Stimulated activated CD8-positive, alpha-beta memory T cell treated with anti-CD3 and anti-CD28 coated beads, Interleukin-4, amount 100 ng/mL, for 24 hours (primary cell): ENCODE measurements around the gene FHIT.
"Not testable (repeated sequence)": the region's sequence is repeated elsewhere in the genome, so short reads cannot be mapped to it uniquely, and the experiment has no call there.

Source experiments
- DNase-seq: peaks from one replicate; pipeline ENCODE4 v3.0.0-alpha.2; 2020; ENCODE audit warnings: low read depth

FHIT gene

GRCh38 chr3:59824876-59825275 lies 1426.4 kb downstream of the FHIT start:
- DNase-seq, result no peak

- no peak for DNase-seq
Observed at GRCh38 chr3:59821274-59821673, 1430.0 kb downstream of the FHIT start.

GRCh38 chr3:59820352-59820934 lies 1430.8 kb downstream of the FHIT start:
- no peak for DNase-seq

GRCh38 chr3:59818919-59819300 lies 1432.3 kb downstream of the FHIT start:
- DNase-seq, result no peak

GRCh38 chr3:59818033-59818918 lies 1433.0 kb downstream of the FHIT start:
- DNase-seq, result no peak

- no peak for DNase-seq
Observed at GRCh38 chr3:59817511-59817910, 1433.7 kb downstream of the FHIT start.

- DNase-seq, result no peak
Observed at GRCh38 chr3:59816312-59816711, 1434.9 kb downstream of the FHIT start.

GRCh38 chr3:59813148-59813538 lies 1438.1 kb downstream of the FHIT start:
- DNase-seq, result no peak

GRCh38 chr3:59812237-59813147 lies 1438.8 kb downstream of the FHIT start:
- no peak for DNase-seq

- DNase-seq, result no peak
Observed at GRCh38 chr3:59811160-59811559, 1440.1 kb downstream of the FHIT start.

GRCh38 chr3:59810606-59811005 lies 1440.6 kb downstream of the FHIT start:
- DNase-seq, result no peak

GRCh38 chr3:59809710-59810444 lies 1441.4 kb downstream of the FHIT start:
- DNase-seq, result no peak

- DNase-seq, result no peak
Observed at GRCh38 chr3:59809016-59809415, 1442.2 kb downstream of the FHIT start.

GRCh38 chr3:59808446-59808845 lies 1442.8 kb downstream of the FHIT start:
- DNase-seq, result no peak

- DNase-seq, result no peak
Observed at GRCh38 chr3:59803268-59803667, 1448.0 kb downstream of the FHIT start.

GRCh38 chr3:59802453-59802852 lies 1448.8 kb downstream of the FHIT start:
- not testable (repeated sequence) for DNase-seq

- DNase-seq, result no peak
Observed at GRCh38 chr3:59802045-59802444, 1449.2 kb downstream of the FHIT start.

- no peak for DNase-seq
Observed at GRCh38 chr3:59800481-59800880, 1450.8 kb downstream of the FHIT start.

- no peak for DNase-seq
Observed at GRCh38 chr3:59798372-59799086, 1452.7 kb downstream of the FHIT start.

- DNase-seq, result no peak
Observed at GRCh38 chr3:59797533-59797932, 1453.7 kb downstream of the FHIT start.

- no peak for DNase-seq
Observed at GRCh38 chr3:59796456-59796855, 1454.8 kb downstream of the FHIT start.
